T-cell (primary cell): ENCODE results near the gene MYADM. TPM values are rescaled to one million over a fixed set of nuclear protein-coding genes. Genes with fewer than 3 reads are reported as not detected.
"Not testable (repeated sequence)": the region's sequence is repeated elsewhere in the genome, so short reads cannot be mapped to it uniquely, and the experiment has no call there.

Experiments used
- ATAC-seq, 4 experiments: fragments of 200-7000 bp in 3 of 4; fragments of 150-1000 bp in 1 of 4; cut with Tn5 transposase; replicated peaks in 1 of 4; 1 replicate in 3 of 4; 2 replicates in 1 of 4; pipeline ENCODE4 v1.10.0; 2021; ENCODE audit warnings: moderate library complexity in 3 of 4, mild to moderate bottlenecking in 2 of 4, moderate number of reproducible peaks in 1 of 4
- CTCF ChIA-PET, 2 donors: fragments of 300-600 bp; sonication (Branson Sonifier 250); formaldehyde crosslinking; loops; one replicate each; lab custom pipeline; 2022; ENCODE audit warnings: antibody characterized with exemption in 2 of 2; lab: Charles Lee
- POLR2A ChIA-PET, 2 donors: fragments of 300-600 bp; sonication (Branson Sonifier 250); formaldehyde crosslinking; loops; one replicate each; lab custom pipeline; 2022; ENCODE audit warnings: antibody characterized with exemption in 2 of 2; lab: Charles Lee
- DNase-seq, 35 experiments: peaks; one replicate each; pipeline versions ENCODE4 v3.0.0 to v3.0.0-alpha.2; 2013 to 2023
- H3K27ac ChIP-seq: one replicate; pipeline ENCODE4 v1.5.1; 2013; ENCODE audit warnings: low read length
- H3K27me3 ChIP-seq, 2 experiments: replicated peaks in 1 of 2; 1 replicate in 1 of 2; 2 replicates in 1 of 2; pipeline versions ENCODE4 v1.6.1 to v1.7.0; 2013; ENCODE audit warnings: low read length in 1 of 2, mixed read lengths in 1 of 2; ENCODE audit not compliant: control insufficient read depth in 2 of 2, insufficient read depth in 2 of 2; ENCODE audit errors: extremely low read depth in 1 of 2
- H3K36me3 ChIP-seq, 2 donors: 1 replicate in 1 of 2; 2 replicates in 1 of 2; pipeline versions ENCODE4 v1.6.1 to v1.7.0; 2013; ENCODE audit warnings: low read length in 1 of 2; ENCODE audit not compliant: control insufficient read depth in 2 of 2, insufficient read depth in 1 of 2; ENCODE audit errors: extremely low read depth in 1 of 2
- H3K4me1 ChIP-seq, 2 experiments: 1 replicate in 1 of 2; 2 replicates in 1 of 2; pipeline versions ENCODE4 v1.6.1 to v1.7.0; 2013; ENCODE audit warnings: low read length in 2 of 2, mixed read lengths in 1 of 2; ENCODE audit not compliant: insufficient read depth in 2 of 2, control insufficient read depth in 1 of 2; ENCODE audit errors: extremely low read depth in 1 of 2
- H3K4me3 ChIP-seq, 2 donors: 1 replicate in 1 of 2; 2 replicates in 1 of 2; pipeline versions ENCODE4 v1.5.1 to v1.7.0; 2013; ENCODE audit warnings: mild to moderate bottlenecking in 2 of 2, low read length in 1 of 2, moderate library complexity in 1 of 2; ENCODE audit not compliant: control insufficient read depth in 1 of 2; ENCODE audit errors: extremely low read depth in 1 of 2
- H3K9me3 ChIP-seq: 2 replicates; pipeline ENCODE4 v1.7.0; 2013
- H3K27ac Mint-ChIP-seq, 2 donors: one replicate each; pipeline ENCODE4 v1.8.0; 2020 to 2021; ENCODE audit warnings: mild to moderate bottlenecking in 2 of 2, mixed read lengths in 2 of 2
- H3K27me3 Mint-ChIP-seq, 2 donors: one replicate each; pipeline ENCODE4 v1.8.0; 2021 to 2022; ENCODE audit warnings: mixed read lengths in 2 of 2
- H3K36me3 Mint-ChIP-seq: one replicate; pipeline ENCODE4 v1.8.0; 2021; ENCODE audit warnings: mixed read lengths
- H3K4me1 Mint-ChIP-seq, 3 donors: one replicate each; pipeline ENCODE4 v1.8.0; 2020 to 2022; ENCODE audit warnings: mixed read lengths in 3 of 3, mild to moderate bottlenecking in 1 of 3
- H3K4me3 Mint-ChIP-seq, 3 donors: one replicate each; pipeline ENCODE4 v1.8.0; 2020 to 2022; ENCODE audit warnings: mild to moderate bottlenecking in 3 of 3, mixed read lengths in 3 of 3, moderate library complexity in 3 of 3
- H3K9me3 Mint-ChIP-seq, 3 donors: one replicate each; pipeline ENCODE4 v1.8.0; 2020 to 2022; ENCODE audit warnings: mixed read lengths in 3 of 3
- WGBS: methylation state at CpG from one replicate; pipeline ENCODE4 v1.1.5; 2013; ENCODE audit warnings: missing lambda C conversion rate; ENCODE audit not compliant: insufficient coverage; 5-methylcytosine and 5-hydroxymethylcytosine counted together
- total RNA-seq, 35 experiments: library from RNA in 6 of 35; stranded (reverse) in 6 of 35; fragments of 120-200 nt in 1 of 35; gene quantifications; one replicate each; pipeline versions ENCODE4 v1.2.1 to v1.2.4 and lab custom pipeline; 2013 to 2026

The MYADM gene
- total RNA-seq, 5 donors from 2014 or later (not counting 1 experiment from before 2014, with no cell fraction given) = 49.9 to 335 (median 70.9) TPM

DNA sequence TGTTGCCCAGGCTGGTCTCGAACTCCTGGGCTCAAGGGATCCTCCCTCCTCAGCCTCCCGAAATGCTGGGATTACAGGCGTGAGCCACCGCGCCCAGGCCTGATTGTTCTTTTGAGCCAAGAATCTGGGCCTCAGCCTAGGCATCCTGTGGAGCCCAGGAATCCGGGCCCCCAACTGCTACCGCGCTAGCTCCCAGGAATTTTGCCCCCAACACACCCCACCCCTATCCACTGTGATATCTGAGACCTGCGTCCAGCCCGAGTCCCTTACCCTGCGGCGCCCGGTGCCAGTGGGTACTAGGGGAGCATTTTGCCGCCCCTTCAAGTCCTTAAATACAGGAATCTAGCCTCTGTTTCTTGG lies 838 bp upstream of the MYADM start:
- no peaks in the 10 kb centered on the region for H3K9me3 Mint-ChIP-seq
- ChIA-PET CTCF (interaction anchor here in 1 of 2 donors (0.5 to 1.7 kb wide), 4 partner anchors 10 to 140 kb away, joined by 3 to 6 read pairs (median 4); partner anchors contain the start of gene PRKCG), POLR2A (interaction anchor here (0.6 to 1.7 kb wide), 7 partner anchors 10 to 583 kb away, joined by 4 to 13 read pairs (median 6); no protein-coding TSS in a partner anchor)
- Histone ChIP-seq H3K27me3 (peaks cover 0 to 3% of the 10 kb centered on the region in 2 experiments), H3K27ac (peak overlapping the region; percentile 99), H3K4me1 (peaks cover 15 to 57% of the 10 kb centered on the region in 2 experiments), H3K4me3 (peak overlapping the region; percentile 59 to 75), H3K9me3 (no peaks in the 10 kb centered on the region), H3K36me3 (peaks cover 4 to 6% of the 10 kb centered on the region in 2 donors)
- WGBS = 72% methylated on average over 10 of the region's 14 CpGs
- ATAC-seq = no peak
- no peaks in the 10 kb centered on the region for H3K27me3 Mint-ChIP-seq
- no peak for DNase-seq
- peak overlapping the region; percentile 95 to 97 for H3K27ac Mint-ChIP-seq
- peak overlapping the region; percentile 96 to 99 (median 96) for H3K4me3 Mint-ChIP-seq
- peaks cover 7% of the 10 kb centered on the region for H3K36me3 Mint-ChIP-seq
- H3K4me1 Mint-ChIP-seq = peaks cover 36 to 42% (median 42%) of the 10 kb centered on the region in 3 donors

DNA sequence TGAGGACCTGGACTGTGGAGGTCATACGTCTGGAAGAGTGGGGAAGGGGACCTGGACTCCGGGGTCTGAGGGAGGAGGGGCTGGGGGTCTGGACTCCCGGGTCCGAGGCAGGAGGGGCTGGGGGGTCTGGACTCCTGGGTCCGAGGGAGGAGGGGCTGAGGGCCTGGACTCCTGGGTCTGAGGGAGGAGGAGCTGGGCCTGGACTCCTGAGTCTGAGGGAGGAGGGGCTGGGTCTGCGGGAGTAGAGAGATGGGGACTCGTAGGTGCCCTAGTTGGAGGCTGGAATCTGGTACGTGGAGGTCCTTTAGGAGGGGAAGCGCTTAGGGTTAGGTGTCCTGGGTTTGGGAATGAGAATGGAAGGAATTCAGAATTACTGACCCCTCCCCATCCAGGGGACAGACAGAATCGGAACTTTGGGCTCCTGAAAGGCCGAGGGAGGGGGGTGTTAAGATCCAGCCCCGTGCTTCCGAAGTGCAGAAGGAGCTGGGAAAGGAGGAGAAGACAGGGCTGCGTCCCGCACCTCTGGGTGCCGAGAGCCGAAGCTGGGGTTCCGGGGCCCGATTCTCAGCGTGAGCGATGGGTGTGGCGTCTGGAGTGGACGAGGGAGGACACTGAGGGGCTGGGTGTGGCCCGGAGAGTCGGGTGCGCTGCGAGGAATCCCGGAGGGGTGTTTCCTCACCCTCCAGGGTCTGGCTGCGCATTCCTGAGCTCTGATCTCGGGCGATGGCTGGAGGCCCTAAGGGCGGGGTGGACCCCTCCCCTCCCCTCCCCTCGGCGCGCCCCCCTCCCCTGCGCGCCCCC lies 608 bp downstream of the MYADM start:
- H3K27ac Mint-ChIP-seq = peak overlapping the region; percentile 94 to 95
- H3K9me3 ChIP-seq = no peaks in the 10 kb centered on the region
- peaks cover 6 to 12% of the 10 kb centered on the region in 2 donors for H3K36me3 ChIP-seq
- H3K9me3 Mint-ChIP-seq = no peaks in the 10 kb centered on the region
- no peaks in the 10 kb centered on the region for H3K27me3 Mint-ChIP-seq
- DNase-seq (peak in 17 of 35 experiments; percentile 24 to 64 (median 42)), ATAC-seq (no peak)
- peak overlapping the region; percentile 99 for H3K27ac ChIP-seq
- H3K4me3 ChIP-seq = peak overlapping the region; percentile 89 to 98
- peaks cover 25 to 72% of the 10 kb centered on the region in 2 experiments for H3K4me1 ChIP-seq
- peaks cover 11% of the 10 kb centered on the region for H3K36me3 Mint-ChIP-seq
- WGBS = 0% methylated on average over 13 of the region's 37 CpGs
- H3K27me3 ChIP-seq = no peaks in the 10 kb centered on the region
- CTCF ChIA-PET = interaction anchor here in 1 of 2 donors (1.7 kb wide), 1 partner anchor 14 kb away, joined by 4 read pairs; the partner anchor contains the start of gene PRKCG
- POLR2A ChIA-PET = interaction anchor here (0.6 to 1.3 kb wide), 8 partner anchors 8 to 581 kb away, joined by 3 to 13 read pairs (median 5); partner anchors contain the start of genes LENG8 (in 1 of the 2), MBOAT7 (in 1 of the 2) and PRKCG (in 1 of the 2)
- H3K4me3 Mint-ChIP-seq = peak overlapping the region; percentile 96 to 99 (median 96)
- H3K4me1 Mint-ChIP-seq = peaks cover 44 to 57% (median 49%) of the 10 kb centered on the region in 3 donors

- Mint-ChIP-seq H3K27ac (peak overlapping the region; percentile 89 to 94), H3K36me3 (peaks cover 20% of the 10 kb centered on the region), H3K4me1 (peaks cover 52 to 65% (median 58%) of the 10 kb centered on the region in 3 donors), H3K4me3 (peak overlapping the region; percentile 96 to 99 (median 96)), H3K27me3 (no peaks in the 10 kb centered on the region), H3K9me3 (peaks cover 0 to 3% (median 0%) of the 10 kb centered on the region in 3 donors)
- ChIA-PET POLR2A (interaction anchor here in 1 of 2 donors (0.7 kb wide), 1 partner anchor 13 kb away, joined by 4 read pairs; the partner anchor contains the start of gene PRKCG), CTCF (no interaction called here)
- H3K9me3 ChIP-seq = no peaks in the 10 kb centered on the region
- H3K4me3 ChIP-seq = peak overlapping the region; percentile 89 to 98
- H3K4me1 ChIP-seq = peaks cover 26 to 80% of the 10 kb centered on the region in 2 experiments
- WGBS = under 1% methylated on average over 71 of the region's 75 CpGs
- peak; percentile 36 to 57 (median 38) for ATAC-seq
- peaks cover 6 to 20% of the 10 kb centered on the region in 2 donors for H3K36me3 ChIP-seq
- H3K27ac ChIP-seq = peak overlapping the region; percentile 99
- DNase-seq = peak; percentile 60 to 93 (median 84)
- no peaks in the 10 kb centered on the region for H3K27me3 ChIP-seq
Measured at GRCh38 chr19:53868892-53869804, 1.5 kb downstream of the MYADM start.

DNA sequence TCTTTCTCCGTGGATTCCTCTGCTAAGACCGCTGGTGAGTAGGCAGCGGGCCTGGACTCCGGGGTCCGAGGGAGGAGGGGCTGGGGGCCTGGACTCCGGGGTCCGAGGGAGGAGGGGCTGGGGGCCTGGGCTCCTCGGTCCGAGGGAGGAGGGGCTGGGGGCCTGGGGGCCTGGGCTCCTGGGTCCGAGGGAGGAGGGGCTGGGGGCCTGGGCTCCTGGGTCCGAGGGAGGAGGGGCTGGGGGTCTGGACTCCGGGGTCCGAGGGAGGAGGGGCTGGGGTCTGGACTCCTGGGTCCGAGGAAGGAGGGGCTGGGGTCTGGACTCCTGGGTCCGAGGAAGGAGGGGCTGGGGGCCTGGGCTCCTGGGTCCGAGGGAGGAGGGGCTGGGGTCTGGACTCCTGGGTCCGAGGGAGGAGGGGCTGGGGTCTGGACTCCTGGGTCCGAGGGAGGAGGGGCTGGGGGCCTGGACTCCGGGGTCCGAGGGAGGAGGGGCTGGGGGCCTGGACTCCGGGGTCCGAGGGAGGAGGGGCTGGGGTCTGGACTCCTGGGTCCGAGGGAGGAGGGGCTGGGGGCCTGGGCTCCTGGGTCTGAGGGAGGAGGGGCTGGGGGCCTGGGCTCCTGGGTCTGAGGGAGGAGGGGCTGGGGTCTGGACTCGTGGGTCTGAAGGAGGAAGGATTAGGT lies 2.3 kb downstream of the MYADM start:
- Mint-ChIP-seq H3K27ac (peak overlapping the region; percentile 89 to 94), H3K4me3 (peak overlapping the region; percentile 96 to 99 (median 96)), H3K4me1 (peaks cover 60 to 73% (median 66%) of the 10 kb centered on the region in 3 donors), H3K36me3 (peaks cover 28% of the 10 kb centered on the region)
- Histone ChIP-seq H3K4me1 (peaks cover 31 to 88% of the 10 kb centered on the region in 2 experiments), H3K36me3 (peaks cover 6 to 28% of the 10 kb centered on the region in 2 donors), H3K4me3 (peak overlapping the region; percentile 89 to 98), H3K27ac (peak overlapping the region; percentile 99)
- CTCF ChIA-PET, H3K9me3 ChIP-seq, ATAC-seq, H3K9me3 Mint-ChIP-seq, H3K27me3 ChIP-seq, DNase-seq, H3K27me3 Mint-ChIP-seq: not testable (repeated sequence)
- 6% methylated on average over 19 of the region's 24 CpGs for WGBS
- POLR2A ChIA-PET = interaction anchor here (0.7 to 0.9 kb wide), 2 partner anchors 286 to 319 kb away, joined by 3 to 4 read pairs; partner anchors contain the start of gene MBOAT7 (in 1 of the 2)

GRCh38 chr19:53870485-53870844 lies 2.8 kb downstream of the MYADM start:
- no peaks in the 10 kb centered on the region for H3K27me3 Mint-ChIP-seq
- peaks cover 0 to 8% (median 6%) of the 10 kb centered on the region in 3 donors for H3K9me3 Mint-ChIP-seq
- DNase-seq (peak in 1 of 35 experiments; percentile 30), ATAC-seq (no peak)
- Histone ChIP-seq H3K27me3 (no peaks in the 10 kb centered on the region), H3K4me3 (peak overlapping the region; percentile 2 to 64), H3K27ac (peak overlapping the region; percentile 27), H3K9me3 (no peaks in the 10 kb centered on the region), H3K4me1 (peaks cover 34 to 89% of the 10 kb centered on the region in 2 experiments), H3K36me3 (peaks cover 6 to 32% of the 10 kb centered on the region in 2 donors)
- 63% methylated on average over 5 of the region's 5 CpGs for WGBS
- ChIA-PET POLR2A (interaction anchor here (0.7 to 0.9 kb wide), 2 partner anchors 285 to 319 kb away, joined by 3 to 4 read pairs; partner anchors contain the start of gene MBOAT7 (in 1 of the 2)), CTCF (no interaction called here)
- H3K36me3 Mint-ChIP-seq = peaks cover 28% of the 10 kb centered on the region
- peak overlapping the region; percentile 88 to 90 for H3K27ac Mint-ChIP-seq
- peak overlapping the region in 2 of 3 donors; percentile 67 to 71 for H3K4me3 Mint-ChIP-seq
- H3K4me1 Mint-ChIP-seq = peaks cover 64 to 78% (median 68%) of the 10 kb centered on the region in 3 donors
